Heart left ventricle (tissue), 13 donors: ENCODE results near the gene QSOX2.

ENCODE experiments used
- CTCF ChIP-seq, 12 donors: fragments of 200-600 bp; sonication (generic) in 4 of 12; IDR thresholded peaks; one replicate each; pipeline versions ENCODE4 v1.5.0 to v1.8.0; 2018 to 2022; ENCODE audit warnings: antibody characterized with exemption in 12 of 12, mild to moderate bottlenecking in 5 of 12
- POLR2A ChIP-seq, 2 donors: fragments of 450-650 bp; IDR thresholded peaks; one replicate each; pipeline ENCODE4 v1.6.1; 2017; ENCODE audit warnings: antibody characterized with exemption in 2 of 2, mild to moderate bottlenecking in 2 of 2, moderate library complexity in 2 of 2
- donor health status: ischemic (EF 13 %, LVEDD 7.1; RV severe dilation, severe dysfunction).
- donor health status: DM: no; HTN: yes; CAD: no.
- donor health status: DM: no; HTN: no; CAD: no.
- donor health status: ischemic (EF 25% LVEDD 6.9; RV normal size, moderate dysfunction).
- donor health status: ischemic (EF 25% LVEDD 5.7; RV mildly dilated, moderate dysfunction).
- donor health status: ischemic (EF 35%, LVEDD 5.7; RV mildly dilated, moderate dysfunction).
- donor health status: nonischemic (EF 11% LVEDD 7.7; RV severe dilation, severe dysfunction).
- donor health status: DM: yes; HTN: yes; CAD: no.
- donor health status: PGD.
- donor health status: ischemic (EF 29% LVEDD 5.4; RV normal size, mild dysfunction).
- donor health status: nonischemic (EF 23%, LVEDD 6.1; RV moderate dilation, normal function).

- TF ChIP-seq CTCF (IDR thresholded peaks at IDR 0.05) = no peak
- no peak for TF ChIP-seq POLR2A (IDR thresholded peaks at IDR 0.05)
Observed at GRCh38 chr9:136202454-136203407, 42.9 kb downstream of the QSOX2 start.
